H9 (cell line): ENCODE measurements around the gene URI1. TPM values are rescaled to one million over a fixed set of nuclear protein-coding genes. Genes with fewer than 3 reads are reported as not detected.
A peak's percentile ranks its signal among the peaks of the same experiment; 100 is the strongest.

ENCODE experiments used
- DNase-seq: peaks from one replicate; pipeline ENCODE4 v3.0.0-alpha.2; 2017
- H2AFZ ChIP-seq: one replicate; pipeline ENCODE4 v1.6.1; 2013; ENCODE audit warnings: mild to moderate bottlenecking, low read length, control low read depth, moderate library complexity
- H2AK5ac ChIP-seq: 2 replicates; pipeline ENCODE4 v1.6.1; 2013; ENCODE audit warnings: low read length, control low read depth, mixed read lengths; ENCODE audit not compliant: insufficient read length
- H2BK120ac ChIP-seq: one replicate; pipeline ENCODE4 v1.6.1; 2013; ENCODE audit warnings: low read depth, mild to moderate bottlenecking, low read length, control low read depth, inconsistent platforms; ENCODE audit not compliant: poor library complexity, severe bottlenecking
- H2BK12ac ChIP-seq: 2 replicates; pipeline ENCODE4 v1.6.1; 2013; ENCODE audit warnings: low read length, control low read depth, mixed read lengths, low read depth; ENCODE audit not compliant: insufficient read length
- H2BK15ac ChIP-seq: 2 replicates; pipeline ENCODE4 v1.6.1; 2013; ENCODE audit warnings: low read depth, low read length, control low read depth
- H2BK20ac ChIP-seq: one replicate; pipeline ENCODE4 v1.6.1; 2013; ENCODE audit warnings: low read depth, mild to moderate bottlenecking, low read length, control low read depth, inconsistent platforms; ENCODE audit not compliant: poor library complexity, severe bottlenecking
- H2BK5ac ChIP-seq: 2 replicates; pipeline ENCODE4 v1.6.1; 2013; ENCODE audit warnings: low read length, control low read depth, mixed read lengths; ENCODE audit not compliant: insufficient read length
- H3K14ac ChIP-seq: 2 replicates; pipeline ENCODE4 v1.6.1; 2013; ENCODE audit warnings: low read length, control low read depth; ENCODE audit not compliant: insufficient read depth
- H3K18ac ChIP-seq: 2 replicates; pipeline ENCODE4 v1.6.1; 2013; ENCODE audit warnings: low read depth, mild to moderate bottlenecking, mixed read lengths, low read length, control low read depth; ENCODE audit not compliant: insufficient read length
- H3K23ac ChIP-seq: 2 replicates; pipeline ENCODE4 v1.6.1; 2013; ENCODE audit warnings: low read length, control low read depth, mixed read lengths, low read depth; ENCODE audit not compliant: insufficient read length
- H3K23me2 ChIP-seq: 2 replicates; pipeline ENCODE4 v1.6.1; 2013; ENCODE audit warnings: low read depth, mild to moderate bottlenecking, mixed read lengths, low read length, control low read depth; ENCODE audit not compliant: insufficient read length, poor library complexity, severe bottlenecking
- H3K27ac ChIP-seq: 2 replicates; pipeline ENCODE4 v1.5.1; 2013; ENCODE audit warnings: low read length, control low read depth, mixed read lengths, low read depth; ENCODE audit not compliant: insufficient read length
- H3K27me3 ChIP-seq: 2 replicates; pipeline ENCODE4 v1.6.1; 2013; ENCODE audit warnings: low read length, control low read depth, inconsistent platforms; ENCODE audit not compliant: insufficient read depth
- H3K4ac ChIP-seq: 2 replicates; pipeline ENCODE4 v1.6.1; 2013; ENCODE audit warnings: low read depth, mild to moderate bottlenecking, control low read depth, inconsistent platforms, low read length, moderate library complexity
- H3K4me1 ChIP-seq: 2 replicates; pipeline ENCODE4 v1.6.1; 2013; ENCODE audit warnings: low read length, control low read depth, inconsistent platforms; ENCODE audit not compliant: insufficient read depth
- H3K4me2 ChIP-seq: 2 replicates; pipeline ENCODE4 v1.6.1; 2013; ENCODE audit warnings: low read length, control low read depth, mixed read lengths; ENCODE audit not compliant: insufficient read length, insufficient read depth
- H3K56ac ChIP-seq: 2 replicates; pipeline ENCODE4 v1.6.1; 2013; ENCODE audit warnings: low read depth, mild to moderate bottlenecking, mixed read lengths, low read length, control low read depth; ENCODE audit not compliant: insufficient read length
- H3K79me1 ChIP-seq: 2 replicates; pipeline ENCODE4 v1.6.1; 2013; ENCODE audit warnings: low read depth, mild to moderate bottlenecking, moderate library complexity, low read length, control low read depth, inconsistent platforms; ENCODE audit not compliant: insufficient read depth, poor library complexity, severe bottlenecking
- H3K79me2 ChIP-seq: 2 replicates; pipeline ENCODE4 v1.6.1; 2013; ENCODE audit warnings: low read length, control low read depth, inconsistent platforms; ENCODE audit not compliant: insufficient read depth
- H3K9ac ChIP-seq: 2 replicates; pipeline ENCODE4 v1.6.1; 2013; ENCODE audit warnings: low read length, control low read depth, mixed read lengths; ENCODE audit not compliant: insufficient read length; ENCODE audit errors: extremely low read depth
- H3K9me3 ChIP-seq: one replicate; pipeline ENCODE4 v1.6.1; 2013; ENCODE audit warnings: low read depth, low read length, inconsistent platforms; ENCODE audit not compliant: control insufficient read depth
- H3T11ph ChIP-seq: one replicate; pipeline ENCODE4 v1.6.1; 2013; ENCODE audit warnings: mild to moderate bottlenecking, low read length, control low read depth, inconsistent platforms
- H4K20me1 ChIP-seq: one replicate; pipeline ENCODE4 v1.6.1; 2013; ENCODE audit not compliant: control insufficient read depth, insufficient read length, insufficient read depth
- H4K5ac ChIP-seq: 2 replicates; pipeline ENCODE4 v1.6.1; 2013; ENCODE audit warnings: low read depth, mild to moderate bottlenecking, mixed read lengths, low read length, control low read depth; ENCODE audit not compliant: insufficient read length
- H4K8ac ChIP-seq: replicated peaks from 2 replicates; pipeline ENCODE4 v1.6.1; 2013; ENCODE audit warnings: low read length, control low read depth, mixed read lengths, low read depth; ENCODE audit not compliant: insufficient read length
- H4K91ac ChIP-seq: 2 replicates; pipeline ENCODE4 v1.6.1; 2013; ENCODE audit warnings: low read depth, mild to moderate bottlenecking, moderate library complexity, mixed read lengths, low read length, control low read depth; ENCODE audit not compliant: insufficient read length
- H3K27ac Mint-ChIP-seq, 3 experiments: 2 replicates in 2 of 3; 3 replicates in 1 of 3; pipeline ENCODE4 v1.8.0; 2020 to 2021; ENCODE audit warnings: mixed read lengths in 3 of 3, mild to moderate bottlenecking in 1 of 3, moderate library complexity in 1 of 3
- H3K27me3 Mint-ChIP-seq: 2 replicates; pipeline ENCODE4 v1.8.0; 2021; ENCODE audit warnings: low read depth, mild to moderate bottlenecking, moderate library complexity, mixed read lengths
- H3K36me3 Mint-ChIP-seq, 3 experiments: 2 replicates in 2 of 3; 3 replicates in 1 of 3; pipeline ENCODE4 v1.8.0; 2020 to 2021; ENCODE audit warnings: low read depth in 3 of 3, mixed read lengths in 3 of 3; ENCODE audit not compliant: insufficient read depth in 1 of 3
- H3K4me1 Mint-ChIP-seq, 2 experiments: 2 replicates each; pipeline ENCODE4 v1.8.0; 2020; ENCODE audit warnings: mixed read lengths in 2 of 2
- H3K4me3 Mint-ChIP-seq, 2 experiments: 2 replicates in 1 of 2; 3 replicates in 1 of 2; pipeline ENCODE4 v1.8.0; 2020 to 2021; ENCODE audit warnings: mild to moderate bottlenecking in 2 of 2, mixed read lengths in 2 of 2, moderate library complexity in 1 of 2
- H3K9me3 Mint-ChIP-seq, 2 experiments: 2 replicates in 1 of 2; 3 replicates in 1 of 2; pipeline ENCODE4 v1.8.0; 2020; ENCODE audit warnings: mild to moderate bottlenecking in 2 of 2, mixed read lengths in 2 of 2, moderate library complexity in 1 of 2
- CTCF ChIP-seq: fragments of 200-600 bp; sonication (generic); conservative IDR thresholded peaks from 3 replicates; pipeline ENCODE4 v1.8.0; 2021; ENCODE audit warnings: antibody characterized with exemption, mild to moderate bottlenecking
- WGBS: extraction: QIAGEN DNeasy Blood & Tissue Kit; methylation state at CpG from one replicate; pipeline ENCODE4 v1.1.7; 2013; ENCODE audit warnings: missing lambda C conversion rate, low lambda C conversion rate, mixed read lengths; ENCODE audit not compliant: insufficient read length; ENCODE audit errors: extremely low coverage; 5-methylcytosine and 5-hydroxymethylcytosine counted together
- total RNA-seq: library from RNA; stranded (reverse); gene quantifications from 2 replicates; pipeline ENCODE4 v1.2.1, GENCODE V29; 2021

Gene URI1
- total RNA-seq, 1 experiment from 2014 or later, result 54.3 TPM

GRCh38 chr19:29952177-29952576 is 10.1 kb downstream of the URI1 start:
- no peak for TF ChIP-seq CTCF
- Histone ChIP-seq H2BK5ac (no peak overlapping the region), H3K27me3 (no peaks in the 10 kb centered on the region), H3K14ac (no peak overlapping the region), H3K9me3 (no peaks in the 10 kb centered on the region), H3K56ac (no peak overlapping the region), H3K9ac (no peak overlapping the region), H3K27ac (no peak overlapping the region), H2BK15ac (no peak overlapping the region), H4K20me1 (no peaks in the 10 kb centered on the region), H2BK12ac (no peak overlapping the region), H2AK5ac (no peak overlapping the region), H3K4ac (no peak overlapping the region), H3K18ac (no peak overlapping the region), H4K91ac (no peak overlapping the region), H3K23ac (no peak overlapping the region), H2BK120ac (no peak overlapping the region), H3K79me1 (peaks cover 2% of the 10 kb centered on the region), H3K4me2 (no peak overlapping the region), H4K8ac (no peak overlapping the region), H3K4me1 (no peaks in the 10 kb centered on the region), H3K79me2 (peaks cover 10% of the 10 kb centered on the region; the same call in 1 of the 2 replicates), H3K23me2 (no peaks in the 10 kb centered on the region), H4K5ac (no peak overlapping the region), H2BK20ac (no peak overlapping the region), H3T11ph (no peak overlapping the region), H2AFZ (no peak overlapping the region)
- no peak for DNase-seq
- Mint-ChIP-seq H3K9me3 (peaks cover 15 to 17% of the 10 kb centered on the region in 2 experiments; a peak in 4 of 5 replicates), H3K4me3 (no peak overlapping the region), H3K27ac (peak overlapping the region in 2 of 3 experiments; percentile 53 to 83; a peak in 4 of 7 replicates), H3K36me3 (peaks cover 15 to 38% (median 33%) of the 10 kb centered on the region in 3 experiments), H3K27me3 (no peaks in the 10 kb centered on the region), H3K4me1 (peaks cover 6 to 10% of the 10 kb centered on the region in 2 experiments)
- WGBS, result no CpG with 5 or more reads among the region's 1 CpG
